SH-SY5Y (cell line): ENCODE results near the gene LRRC66.

Experiments
- GATA2 ChIP-seq: IDR thresholded peaks from 2 replicates; pipeline ENCODE4 v1.6.1; 2011; ENCODE audit warnings: mild to moderate bottlenecking, low read depth, low read length
- GATA3 ChIP-seq: IDR thresholded peaks from 2 replicates; pipeline ENCODE4 v1.6.1; 2011; ENCODE audit warnings: low read depth, mild to moderate bottlenecking, low read length, moderate library complexity

The LRRC66 gene

GRCh38 chr4:52036886-52037530, 16.8 kb upstream of the LRRC66 start:
- no peak for TF ChIP-seq GATA2
- no peak for TF ChIP-seq GATA3

GRCh38 chr4:52035190-52035589, 15.0 kb upstream of the LRRC66 start:
- TF ChIP-seq GATA3 (no peak), GATA2 (no peak)

- TF ChIP-seq GATA2, result no peak
- TF ChIP-seq GATA3, result no peak
Measured at GRCh38 chr4:52032005-52032404, 11.8 kb upstream of the LRRC66 start.

GRCh38 chr4:52028970-52029369, 8.8 kb upstream of the LRRC66 start:
- TF ChIP-seq GATA3 (no peak), GATA2 (no peak)

- TF ChIP-seq GATA2, result no peak
- no peak for TF ChIP-seq GATA3
Measured at GRCh38 chr4:52017814-52018213, 2.3 kb downstream of the LRRC66 start.

GRCh38 chr4:52016981-52017380, 3.2 kb downstream of the LRRC66 start:
- no peak for TF ChIP-seq GATA3

- TF ChIP-seq GATA3, result no peak
- TF ChIP-seq GATA2, result no peak
Measured at GRCh38 chr4:52015366-52015765, 4.8 kb downstream of the LRRC66 start.

- TF ChIP-seq GATA2 (no peak), GATA3 (no peak)
Measured at GRCh38 chr4:52014903-52015302, 5.3 kb downstream of the LRRC66 start.

GRCh38 chr4:52012651-52013050, 7.5 kb downstream of the LRRC66 start:
- TF ChIP-seq GATA2 (no peak), GATA3 (no peak)

GRCh38 chr4:52010986-52011385, 9.2 kb downstream of the LRRC66 start:
- TF ChIP-seq GATA3 (no peak), GATA2 (no peak)

- TF ChIP-seq GATA2 (no peak), GATA3 (no peak)
Measured at GRCh38 chr4:52006887-52007286, 13.3 kb downstream of the LRRC66 start.

- TF ChIP-seq GATA3 (no peak), GATA2 (no peak)
Measured at GRCh38 chr4:52005604-52006273, 14.4 kb downstream of the LRRC66 start.

GRCh38 chr4:52004414-52004813, 15.7 kb downstream of the LRRC66 start:
- TF ChIP-seq GATA2, result no peak
- no peak for TF ChIP-seq GATA3

- TF ChIP-seq GATA2 (no peak), GATA3 (no peak)
Measured at GRCh38 chr4:52001616-52002015, 18.5 kb downstream of the LRRC66 start.

- TF ChIP-seq GATA2, result no peak
- TF ChIP-seq GATA3, result no peak
Measured at GRCh38 chr4:51999250-51999649, 20.9 kb downstream of the LRRC66 start.

GRCh38 chr4:51998837-51999236, 21.3 kb downstream of the LRRC66 start:
- no peak for TF ChIP-seq GATA2
- TF ChIP-seq GATA3, result no peak
